ENCODE results near the gene TWF2.

The TWF2 gene

GRCh38 chr3:52281981-52282801, 43.2 kb upstream of the TWF2 start:
- Histone ChIP-seq H3K27me3 (ENCODE audit: insufficient read depth, poor library complexity, severe bottlenecking) (no peaks in the 10 kb centered on the region), H3K4me3 (ENCODE audit: severe bottlenecking) (no peak overlapping the region), H3K9me3 (ENCODE audit: severe bottlenecking) (no peaks in the 10 kb centered on the region), H3K4me1 (ENCODE audit: insufficient read depth, poor library complexity, severe bottlenecking) (peaks cover 13% of the 10 kb centered on the region), H3K27ac (ENCODE audit: poor library complexity, severe bottlenecking) (no peak overlapping the region), H3K36me3 (ENCODE audit: low read depth) (no peaks in the 10 kb centered on the region)
- ATAC-seq (ENCODE audit: low read depth) (no peak), DNase-seq (ENCODE audit: low spot score) (no peak)
- no peak for TF ChIP-seq CTCF (IDR thresholded peaks at IDR 0.05; ENCODE audit: poor library complexity, severe bottlenecking)

GRCh38 chr3:52280050-52280461, 41.1 kb upstream of the TWF2 start:
- Histone ChIP-seq H3K27me3 (ENCODE audit: insufficient read depth, poor library complexity, severe bottlenecking) (no peaks in the 10 kb centered on the region), H3K4me3 (ENCODE audit: severe bottlenecking) (no peak overlapping the region), H3K9me3 (ENCODE audit: severe bottlenecking) (no peaks in the 10 kb centered on the region), H3K4me1 (ENCODE audit: insufficient read depth, poor library complexity, severe bottlenecking) (peaks cover 22% of the 10 kb centered on the region), H3K36me3 (ENCODE audit: low read depth) (peaks cover 14% of the 10 kb centered on the region), H3K27ac (ENCODE audit: poor library complexity, severe bottlenecking) (peak overlapping the region; percentile 82)
- TF ChIP-seq CTCF (IDR thresholded peaks at IDR 0.05; ENCODE audit: poor library complexity, severe bottlenecking): no peak
- no peak for ATAC-seq (ENCODE audit: low read depth)
- no peak for DNase-seq (ENCODE audit: low spot score)

- H3K9me3 ChIP-seq (ENCODE audit: severe bottlenecking): no peaks in the 10 kb centered on the region
- no peak for TF ChIP-seq CTCF (IDR thresholded peaks at IDR 0.05; ENCODE audit: poor library complexity, severe bottlenecking)
- no peaks in the 10 kb centered on the region for H3K27me3 ChIP-seq (ENCODE audit: insufficient read depth, poor library complexity, severe bottlenecking)
- H3K27ac ChIP-seq (ENCODE audit: poor library complexity, severe bottlenecking): peak overlapping the region; percentile 82
- ATAC-seq (ENCODE audit: low read depth): no peak
- no peak for DNase-seq (ENCODE audit: low spot score)
- peaks cover 22% of the 10 kb centered on the region for H3K4me1 ChIP-seq (ENCODE audit: insufficient read depth, poor library complexity, severe bottlenecking)
- H3K4me3 ChIP-seq (ENCODE audit: severe bottlenecking): no peak overlapping the region
- peaks cover 19% of the 10 kb centered on the region for H3K36me3 ChIP-seq (ENCODE audit: low read depth)
Observed at GRCh38 chr3:52279596-52279995, 40.6 kb upstream of the TWF2 start.

GRCh38 chr3:52278510-52279069, 39.6 kb upstream of the TWF2 start, which contains the start of gene WDR82:
Gene WDR82 (minus strand): TSS chr3:52278649. CDS start chr3:52278361, 288 bp downstream.
- Histone ChIP-seq H3K4me3 (ENCODE audit: severe bottlenecking) (peak within 1 kb of the TSS; percentile 89), H3K27ac (ENCODE audit: poor library complexity, severe bottlenecking) (peak within 1 kb of the TSS; percentile 82), H3K9me3 (ENCODE audit: severe bottlenecking) (no peaks in the 10 kb centered on the region), H3K36me3 (ENCODE audit: low read depth) (peaks cover 29% of the 10 kb centered on the region), H3K27me3 (ENCODE audit: insufficient read depth, poor library complexity, severe bottlenecking) (no peaks in the 10 kb centered on the region), H3K4me1 (ENCODE audit: insufficient read depth, poor library complexity, severe bottlenecking) (peaks cover 22% of the 10 kb centered on the region)
- no peak for TF ChIP-seq CTCF (IDR thresholded peaks at IDR 0.05; ENCODE audit: poor library complexity, severe bottlenecking)
- ATAC-seq (ENCODE audit: low read depth): peak; percentile 83
- peak; percentile 94 for DNase-seq (ENCODE audit: low spot score)
